Measurements from ENCODE around the gene ANP32E. TPM values are rescaled to one million over a fixed set of nuclear protein-coding genes. Genes with fewer than 3 reads are reported as not detected.

The ANP32E gene
- total RNA-seq, 1 donor from 2014 or later = 35.6 TPM

GRCh38 chr1:150281221-150281757 lies 45.4 kb upstream of the ANP32E start:
- DNase-seq (ENCODE audit: low spot score) = peak; percentile 66
- Mint-ChIP-seq H3K4me1 (ENCODE audit: unreplicated experiment) (peaks cover 40% of the 10 kb centered on the region), H3K27me3 (ENCODE audit: unreplicated experiment) (peaks cover 14% of the 10 kb centered on the region), H3K36me3 (ENCODE audit: low read depth, unreplicated experiment) (peaks cover 51% of the 10 kb centered on the region), H3K4me3 (ENCODE audit: unreplicated experiment) (peak overlapping the region; percentile 10), H3K27ac (ENCODE audit: unreplicated experiment) (peak overlapping the region; percentile 84), H3K9me3 (ENCODE audit: unreplicated experiment) (no peaks in the 10 kb centered on the region)
- TF ChIP-seq CTCF (IDR thresholded peaks at IDR 0.05; ENCODE audit: unreplicated experiment) = peak; percentile 50

GRCh38 chr1:150280138-150280707 lies 44.3 kb upstream of the ANP32E start:
- Mint-ChIP-seq H3K9me3 (ENCODE audit: unreplicated experiment) (no peaks in the 10 kb centered on the region), H3K4me3 (ENCODE audit: unreplicated experiment) (peak overlapping the region; percentile 61), H3K4me1 (ENCODE audit: unreplicated experiment) (peaks cover 49% of the 10 kb centered on the region), H3K36me3 (ENCODE audit: low read depth, unreplicated experiment) (peaks cover 60% of the 10 kb centered on the region), H3K27me3 (ENCODE audit: unreplicated experiment) (peaks cover 14% of the 10 kb centered on the region), H3K27ac (ENCODE audit: unreplicated experiment) (peak overlapping the region; percentile 92)
- DNase-seq (ENCODE audit: low spot score) = no peak
- TF ChIP-seq CTCF (IDR thresholded peaks at IDR 0.05; ENCODE audit: unreplicated experiment) = no peak

- H3K4me3 Mint-ChIP-seq (ENCODE audit: unreplicated experiment) = peak overlapping the region; percentile 97
- no peak for DNase-seq (ENCODE audit: low spot score)
- H3K9me3 Mint-ChIP-seq (ENCODE audit: unreplicated experiment) = no peaks in the 10 kb centered on the region
- no peak for TF ChIP-seq CTCF (IDR thresholded peaks at IDR 0.05; ENCODE audit: unreplicated experiment)
- H3K36me3 Mint-ChIP-seq (ENCODE audit: low read depth, unreplicated experiment) = peaks cover 35% of the 10 kb centered on the region
- peak overlapping the region; percentile 98 for H3K27ac Mint-ChIP-seq (ENCODE audit: unreplicated experiment)
- H3K4me1 Mint-ChIP-seq (ENCODE audit: unreplicated experiment) = peaks cover 59% of the 10 kb centered on the region
- peaks cover 18% of the 10 kb centered on the region for H3K27me3 Mint-ChIP-seq (ENCODE audit: unreplicated experiment)
Observed at GRCh38 chr1:150273311-150273710, 37.4 kb upstream of the ANP32E start.

DNA sequence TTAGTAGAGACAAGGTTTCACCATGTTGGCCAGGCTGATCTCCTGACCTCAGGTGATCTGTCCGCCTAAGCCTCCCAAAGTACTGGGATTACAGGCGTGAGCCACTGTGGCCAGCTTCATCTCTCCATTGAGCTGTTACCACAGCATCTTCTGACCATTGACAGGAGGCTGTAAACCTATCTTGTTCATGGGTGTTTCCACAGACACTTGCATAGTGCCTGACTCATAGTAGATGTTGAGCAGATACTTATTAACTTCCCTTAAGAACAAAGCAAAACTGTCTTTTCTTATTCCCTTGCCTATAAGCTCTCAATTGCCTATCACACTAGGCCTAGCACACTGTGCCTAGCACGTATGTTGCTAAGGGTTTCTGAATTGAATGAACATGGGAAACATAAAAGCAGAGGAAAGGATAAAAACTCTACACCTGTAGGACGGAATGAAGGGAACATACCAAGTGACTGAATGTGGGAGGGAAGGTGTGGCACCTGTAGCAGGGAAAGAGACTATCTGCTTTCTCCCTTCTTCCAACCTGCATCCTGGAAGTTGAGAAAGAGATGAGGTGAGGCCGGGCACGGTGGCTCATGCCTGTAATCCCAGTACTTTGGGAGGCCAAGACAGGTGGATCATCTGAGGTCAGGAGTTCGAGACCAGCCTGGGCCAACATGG lies 35.5 kb upstream of the ANP32E start:
- Mint-ChIP-seq H3K4me3 (ENCODE audit: unreplicated experiment) (peak overlapping the region; percentile 81), H3K4me1 (ENCODE audit: unreplicated experiment) (peaks cover 73% of the 10 kb centered on the region), H3K27ac (ENCODE audit: unreplicated experiment) (peak overlapping the region; percentile 98), H3K9me3 (ENCODE audit: unreplicated experiment) (no peaks in the 10 kb centered on the region), H3K36me3 (ENCODE audit: low read depth, unreplicated experiment) (peaks cover 39% of the 10 kb centered on the region), H3K27me3 (ENCODE audit: unreplicated experiment) (peaks cover 23% of the 10 kb centered on the region)
- no peak for TF ChIP-seq CTCF (IDR thresholded peaks at IDR 0.05; ENCODE audit: unreplicated experiment)
- no peak for DNase-seq (ENCODE audit: low spot score)

DNA sequence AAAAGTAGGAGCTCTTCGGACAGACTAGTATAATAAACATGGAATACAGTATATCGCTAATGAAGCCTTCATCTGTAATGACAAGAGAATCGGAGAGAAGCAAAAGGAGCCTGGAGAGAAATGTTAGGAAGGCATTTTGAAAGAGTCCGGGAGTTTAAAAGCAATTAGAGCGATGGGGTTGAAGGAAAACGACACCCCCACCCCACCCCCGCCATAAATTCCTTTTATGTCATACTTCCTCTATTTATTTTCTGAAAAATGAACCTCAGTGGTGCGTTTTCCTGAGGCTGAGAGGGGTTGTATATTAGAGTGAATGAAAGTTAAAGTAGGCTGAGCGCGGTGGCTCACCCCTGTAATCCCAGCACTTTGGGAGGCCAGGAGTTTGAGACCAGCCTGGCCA lies 33.5 kb upstream of the ANP32E start:
- Mint-ChIP-seq H3K27ac (ENCODE audit: unreplicated experiment) (peak overlapping the region; percentile 99), H3K4me3 (ENCODE audit: unreplicated experiment) (peak overlapping the region; percentile 99), H3K27me3 (ENCODE audit: unreplicated experiment) (peaks cover 26% of the 10 kb centered on the region), H3K4me1 (ENCODE audit: unreplicated experiment) (peaks cover 82% of the 10 kb centered on the region), H3K36me3 (ENCODE audit: low read depth, unreplicated experiment) (peaks cover 45% of the 10 kb centered on the region), H3K9me3 (ENCODE audit: unreplicated experiment) (no peaks in the 10 kb centered on the region)
- no peak for DNase-seq (ENCODE audit: low spot score)
- no peak for TF ChIP-seq CTCF (IDR thresholded peaks at IDR 0.05; ENCODE audit: unreplicated experiment)

Data from endothelial cell (in vitro differentiated cells).